ENCODE results near the gene SMURF1.
"Not testable (repeated sequence)": the region's sequence is repeated elsewhere in the genome, so short reads cannot be mapped to it uniquely, and the experiment has no call there.

The SMURF1 gene

GRCh38 chr7:99170065-99170729 is 26.3 kb upstream of the SMURF1 start:
- Histone ChIP-seq H3K27me3 (replicated peaks) (no peaks in the 10 kb centered on the region), H3K27ac (no peak overlapping the region), H3K36me3 (replicated peaks) (no peaks in the 10 kb centered on the region), H3K4me3 (ENCODE audit: low read depth, low read length) (no peak overlapping the region)
- in situ Hi-C loops (cut with HindIII; ENCODE audit: low pct_ligation_motif_present, low sequenced_read_pairs), result no loop called here
- no peak for DNase-seq
- no peak for TF ChIP-seq CTCF (IDR thresholded peaks at IDR 0.05; ENCODE audit: low read depth, low read length, missing control alignments)

- in situ Hi-C loops (cut with HindIII; ENCODE audit: low pct_ligation_motif_present, low sequenced_read_pairs), result no loop called here
- DNase-seq, result no peak
- H3K27me3 ChIP-seq (replicated peaks), result no peaks in the 10 kb centered on the region
- no peak for TF ChIP-seq CTCF (IDR thresholded peaks at IDR 0.05; ENCODE audit: low read depth, low read length, missing control alignments)
- no peaks in the 10 kb centered on the region for H3K36me3 ChIP-seq (replicated peaks)
- H3K4me3 ChIP-seq (ENCODE audit: low read depth, low read length), result no peak overlapping the region
- H3K27ac ChIP-seq, result no peak overlapping the region
Observed at GRCh38 chr7:99167072-99167471, 23.2 kb upstream of the SMURF1 start.

GRCh38 chr7:99165816-99166215 is 21.9 kb upstream of the SMURF1 start:
- no peak overlapping the region for H3K27ac ChIP-seq
- no peaks in the 10 kb centered on the region for H3K27me3 ChIP-seq (replicated peaks)
- TF ChIP-seq CTCF (IDR thresholded peaks at IDR 0.05; ENCODE audit: low read depth, low read length, missing control alignments), result no peak
- H3K36me3 ChIP-seq (replicated peaks), result no peaks in the 10 kb centered on the region
- no peak overlapping the region for H3K4me3 ChIP-seq (ENCODE audit: low read depth, low read length)
- no peak for DNase-seq
- in situ Hi-C loops (cut with HindIII; ENCODE audit: low pct_ligation_motif_present, low sequenced_read_pairs), result no loop called here

- in situ Hi-C loops (cut with HindIII; ENCODE audit: low pct_ligation_motif_present, low sequenced_read_pairs); DNase-seq; H3K36me3 ChIP-seq (replicated peaks); H3K4me3 ChIP-seq (ENCODE audit: low read depth, low read length); H3K27ac ChIP-seq; H3K27me3 ChIP-seq (replicated peaks): not testable (repeated sequence)
Observed at GRCh38 chr7:99163669-99164068, 19.8 kb upstream of the SMURF1 start.

GRCh38 chr7:99156649-99157048 is 12.7 kb upstream of the SMURF1 start:
- in situ Hi-C loops (cut with HindIII; ENCODE audit: low pct_ligation_motif_present, low sequenced_read_pairs), result no loop called here
- Histone ChIP-seq H3K4me3 (ENCODE audit: low read depth, low read length) (no peak overlapping the region), H3K27me3 (replicated peaks) (no peaks in the 10 kb centered on the region), H3K27ac (no peak overlapping the region), H3K36me3 (replicated peaks) (no peaks in the 10 kb centered on the region)
- DNase-seq, result no peak
- no peak for TF ChIP-seq CTCF (IDR thresholded peaks at IDR 0.05; ENCODE audit: low read depth, low read length, missing control alignments)

- in situ Hi-C loops (cut with HindIII; ENCODE audit: low pct_ligation_motif_present, low sequenced_read_pairs), result no loop called here
- no peak for DNase-seq
- no peak for TF ChIP-seq CTCF (IDR thresholded peaks at IDR 0.05; ENCODE audit: low read depth, low read length, missing control alignments)
- no peaks in the 10 kb centered on the region for H3K36me3 ChIP-seq (replicated peaks)
- no peak overlapping the region for H3K27ac ChIP-seq
- H3K27me3 ChIP-seq (replicated peaks), result no peaks in the 10 kb centered on the region
- H3K4me3 ChIP-seq (ENCODE audit: low read depth, low read length), result no peak overlapping the region
Observed at GRCh38 chr7:99155211-99155610, 11.3 kb upstream of the SMURF1 start.

All from brain microvascular endothelial cell (primary cell).